Aorta (tissue), 5 donors: ENCODE data around the gene KIF16B. TPM values are rescaled to one million over a fixed set of nuclear protein-coding genes. Genes with fewer than 3 reads are reported as not detected.

Experiments used
- ATAC-seq: fragments of 200-7000 bp; cut with Tn5 transposase; one replicate; pipeline ENCODE4 v1.9.1; 2022; ENCODE audit warnings: moderate library complexity; ENCODE audit not compliant: low FRiP score
- DNase-seq, 2 donors: peaks; one replicate each; pipeline ENCODE4 v3.0.0-alpha.2; 2020
- H3K27ac ChIP-seq, 2 donors: one replicate each; pipeline ENCODE4 v1.5.1; 2013; ENCODE audit warnings: low read length in 2 of 2, mild to moderate bottlenecking in 2 of 2, moderate library complexity in 2 of 2, control low read depth in 1 of 2, inconsistent platforms in 1 of 2, low read depth in 1 of 2
- H3K27me3 ChIP-seq, 2 donors: one replicate each; pipeline ENCODE4 v1.6.1; 2013; ENCODE audit warnings: control low read depth in 1 of 2, low read length in 1 of 2, mild to moderate bottlenecking in 1 of 2, moderate library complexity in 1 of 2; ENCODE audit not compliant: insufficient read depth in 2 of 2, control insufficient read depth in 1 of 2
- H3K36me3 ChIP-seq, 2 donors: one replicate each; pipeline ENCODE4 v1.6.1; 2013; ENCODE audit warnings: control low read depth in 1 of 2, low read length in 1 of 2, mild to moderate bottlenecking in 1 of 2; ENCODE audit not compliant: insufficient read depth in 2 of 2, control insufficient read depth in 1 of 2
- H3K4me1 ChIP-seq, 2 donors: one replicate each; pipeline ENCODE4 v1.6.1; 2013; ENCODE audit warnings: low read length in 2 of 2, control low read depth in 1 of 2, mild to moderate bottlenecking in 1 of 2, moderate library complexity in 1 of 2; ENCODE audit not compliant: insufficient read depth in 2 of 2, control insufficient read depth in 1 of 2
- H3K4me3 ChIP-seq, 2 donors: one replicate each; pipeline ENCODE4 v1.5.1; 2013; ENCODE audit warnings: low read length in 2 of 2, control low read depth in 1 of 2, mild to moderate bottlenecking in 1 of 2
- H3K9me3 ChIP-seq: one replicate; pipeline ENCODE4 v1.6.1; 2013; ENCODE audit warnings: mild to moderate bottlenecking, low read length; ENCODE audit not compliant: control insufficient read depth
- whole genome bisulfite sequencing, 2 donors: extraction: QIAGEN DNeasy Blood & Tissue Kit; methylation state at CpG; one replicate each; pipeline ENCODE4 v1.1.7; 2013; 5-methylcytosine and 5-hydroxymethylcytosine counted together
- intact Hi-C, 2 donors: fragments of 100-400 bp; cut with DNase I; formaldehyde crosslinking; loops; one replicate each; pipeline versions ENCODE4 v1.14.2 to v1.15.0; 2022
- polyA plus RNA-seq, 2 donors: library from polyadenylated mRNA; stranded (reverse); fragments of 200-250 nt; gene quantifications; one replicate each; pipeline ENCODE4 v1.2.3, GENCODE V29; 2013
- total RNA-seq, 2 donors: library from RNA; stranded (reverse); fragmentation: NEBNext Ultra II Directional; extraction: Animal tissue kit (Norgen Biotek cat#: 25700); gene quantifications; one replicate each; pipeline ENCODE4 v1.2.1, GENCODE V29; 2021
- donor health status: healthy with polysubstance abuse.
- donor health status: Bipolar disorder and iron deficiency.
- donor health status: DM: no; HTN: no; CAD: no.
- donor health status: DM: no; HTN: no; CAD: no.
- donor health status: DM: yes; HTN: yes; CAD: no.

KIF16B gene
- total and polyA plus RNA-seq, 4 donors: 6.5 to 20.6 (median 13.8) TPM

DNA sequence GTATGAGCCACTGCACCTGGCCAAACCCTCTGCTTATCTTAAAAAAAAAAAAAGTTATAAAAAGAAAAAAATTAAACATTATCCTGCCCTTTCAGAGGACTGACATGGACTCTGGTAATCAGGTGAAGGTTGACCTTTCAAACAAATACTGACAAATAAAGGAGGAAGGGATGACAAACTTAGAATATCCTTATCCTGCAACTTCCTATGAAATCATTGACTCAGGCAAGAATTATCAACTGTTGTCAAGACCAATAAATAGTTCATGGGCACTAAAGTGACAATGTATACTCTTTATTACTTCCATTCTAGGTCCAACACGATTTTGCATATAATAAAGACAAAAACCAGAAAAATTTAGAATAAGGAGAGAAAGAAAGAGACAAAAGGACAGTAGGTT, 117.9 kb downstream of the KIF16B start:
- H3K4me1 ChIP-seq: no peaks in the 10 kb centered on the region
- no peaks in the 10 kb centered on the region for H3K27me3 ChIP-seq
- no peak overlapping the region for H3K4me3 ChIP-seq
- DNase-seq: no peak
- intact Hi-C loops: no loop called here
- no peaks in the 10 kb centered on the region for H3K9me3 ChIP-seq
- H3K27ac ChIP-seq: no peak overlapping the region
- H3K36me3 ChIP-seq: no peaks in the 10 kb centered on the region
- WGBS, 2 donors: 95 to 96% methylated on average over 1 of the region's 1 CpG
- ATAC-seq: no peak

DNA sequence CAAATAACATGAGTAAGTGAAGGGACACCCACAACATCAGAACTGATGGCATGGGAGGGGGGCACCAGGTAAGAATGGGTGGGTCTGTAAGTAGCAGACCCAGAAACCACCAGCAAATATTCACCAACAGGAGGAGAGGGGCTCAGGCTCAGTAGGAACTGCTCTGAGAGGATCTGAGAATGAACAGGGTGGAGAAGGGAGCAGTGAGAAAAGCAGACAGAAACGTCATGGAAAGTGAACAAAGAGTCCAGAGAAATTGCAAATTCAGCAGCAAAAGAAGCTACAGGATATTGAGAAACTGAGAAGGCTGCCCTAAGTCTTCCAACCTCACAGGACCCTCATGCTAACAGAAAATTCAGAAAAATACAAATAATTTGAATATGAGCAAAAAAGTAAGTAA, 121.3 kb downstream of the KIF16B start:
- no peak overlapping the region for H3K27ac ChIP-seq
- no peaks in the 10 kb centered on the region for H3K9me3 ChIP-seq
- no peak for ATAC-seq
- H3K27me3 ChIP-seq: no peaks in the 10 kb centered on the region
- no peak for DNase-seq
- no peaks in the 10 kb centered on the region for H3K36me3 ChIP-seq
- no peak overlapping the region for H3K4me3 ChIP-seq
- 47 to 61% methylated on average over 1 of the region's 1 CpG for WGBS, 2 donors
- intact Hi-C loops: no loop called here
- H3K4me1 ChIP-seq: no peaks in the 10 kb centered on the region

DNA sequence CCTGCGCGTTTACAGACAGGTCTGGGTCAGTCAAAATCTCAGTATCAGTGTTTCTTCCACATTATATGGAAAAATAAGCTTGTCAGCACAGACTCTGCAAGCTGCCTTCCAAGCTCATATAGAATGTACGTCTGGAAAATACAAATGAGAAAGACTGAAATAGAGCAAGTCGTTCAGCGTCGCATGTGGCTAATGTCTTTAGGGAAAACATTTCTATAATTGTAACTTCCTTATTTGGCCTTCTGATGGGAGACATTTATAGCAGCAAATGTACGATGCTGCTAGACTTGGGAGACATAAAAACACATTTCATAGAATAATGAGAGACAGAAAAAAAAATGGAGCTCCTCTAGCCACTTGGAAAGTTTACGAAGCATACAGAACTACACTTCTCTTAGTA, 122.2 kb downstream of the KIF16B start:
- H3K4me3 ChIP-seq: no peak overlapping the region
- ATAC-seq: no peak
- H3K27ac ChIP-seq: no peak overlapping the region
- DNase-seq: no peak
- no peaks in the 10 kb centered on the region for H3K9me3 ChIP-seq
- WGBS, 2 donors: 31 to 35% methylated on average over 8 of the region's 8 CpGs
- H3K36me3 ChIP-seq: no peaks in the 10 kb centered on the region
- intact Hi-C loops: no loop called here
- H3K27me3 ChIP-seq: no peaks in the 10 kb centered on the region
- no peaks in the 10 kb centered on the region for H3K4me1 ChIP-seq

DNA sequence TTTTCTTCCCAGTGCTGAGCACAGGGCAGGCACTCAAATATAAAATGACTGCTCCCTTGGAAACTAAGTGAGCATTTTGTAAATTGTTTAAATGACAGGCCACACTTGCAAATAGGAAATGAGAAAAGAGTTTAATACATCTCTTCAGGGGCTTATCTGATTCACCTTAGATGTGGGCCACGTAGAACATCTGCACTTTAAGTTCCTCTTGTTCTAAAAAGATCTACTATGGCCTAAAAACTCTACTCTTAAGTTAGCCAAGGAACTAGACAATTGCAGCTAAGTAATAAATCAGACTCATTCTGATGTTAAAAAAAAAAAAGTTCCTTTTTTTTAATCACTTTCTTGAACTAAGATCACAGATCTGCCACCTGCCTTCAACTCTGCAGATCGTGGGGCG, 126.3 kb downstream of the KIF16B start:
- Histone ChIP-seq H3K27me3 (no peaks in the 10 kb centered on the region), H3K9me3 (no peaks in the 10 kb centered on the region), H3K36me3 (no peaks in the 10 kb centered on the region), H3K4me1 (no peaks in the 10 kb centered on the region), H3K4me3 (no peak overlapping the region), H3K27ac (no peak overlapping the region)
- DNase-seq: no peak
- 95 to 96% methylated on average over 3 of the region's 3 CpGs for WGBS, 2 donors
- no peak for ATAC-seq
- intact Hi-C loops: no loop called here

DNA sequence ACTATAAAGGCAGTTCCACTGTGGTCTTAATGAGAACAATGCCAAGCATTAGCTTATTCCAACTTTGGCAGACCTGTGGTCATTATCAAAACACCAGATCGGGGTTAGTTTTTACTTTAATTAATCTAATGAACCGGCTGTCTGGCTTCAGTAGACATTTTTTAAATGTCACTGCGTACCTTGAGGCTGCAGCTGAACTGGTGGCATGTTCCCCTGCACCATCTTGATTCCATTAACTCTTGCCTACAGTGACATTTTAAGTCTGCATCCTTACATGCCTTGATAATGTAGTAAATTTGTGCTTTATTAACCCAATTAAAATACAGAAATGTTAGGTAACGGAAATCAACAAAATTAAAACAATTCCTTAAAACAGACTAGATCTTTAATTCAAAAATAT, 127.0 kb downstream of the KIF16B start:
- DNase-seq: no peak
- Histone ChIP-seq H3K4me3 (no peak overlapping the region), H3K36me3 (no peaks in the 10 kb centered on the region), H3K4me1 (no peaks in the 10 kb centered on the region), H3K9me3 (no peaks in the 10 kb centered on the region), H3K27me3 (no peaks in the 10 kb centered on the region), H3K27ac (no peak overlapping the region)
- ATAC-seq: no peak
- intact Hi-C loops: no loop called here
- WGBS, 2 donors: 35 to 48% methylated on average over 4 of the region's 4 CpGs

DNA sequence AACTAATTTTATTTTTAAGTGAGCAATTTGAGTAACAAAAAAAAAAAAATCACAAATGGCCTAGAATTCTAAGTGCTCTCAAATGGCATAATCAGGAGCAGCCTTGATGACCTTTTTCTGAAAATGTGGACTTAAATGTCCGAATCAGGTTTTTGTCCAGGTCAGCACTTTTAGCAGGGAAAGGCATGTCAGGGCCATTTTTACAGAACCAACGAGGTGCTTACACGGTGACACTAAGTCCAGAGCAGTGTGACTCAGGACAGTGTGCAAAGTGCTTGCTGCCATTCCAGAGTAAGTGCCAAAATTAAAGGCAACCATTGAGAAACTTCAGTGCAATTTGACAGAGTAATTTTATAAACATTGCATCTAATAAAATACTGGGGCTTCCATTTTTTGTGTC, 127.8 kb downstream of the KIF16B start:
- Histone ChIP-seq H3K9me3 (no peaks in the 10 kb centered on the region), H3K4me1 (no peaks in the 10 kb centered on the region), H3K27ac (no peak overlapping the region), H3K4me3 (no peak overlapping the region), H3K27me3 (no peaks in the 10 kb centered on the region), H3K36me3 (no peaks in the 10 kb centered on the region)
- intact Hi-C loops: no loop called here
- ATAC-seq (no peak), DNase-seq (no peak)
- 76 to 80% methylated on average over 3 of the region's 3 CpGs for WGBS, 2 donors

DNA sequence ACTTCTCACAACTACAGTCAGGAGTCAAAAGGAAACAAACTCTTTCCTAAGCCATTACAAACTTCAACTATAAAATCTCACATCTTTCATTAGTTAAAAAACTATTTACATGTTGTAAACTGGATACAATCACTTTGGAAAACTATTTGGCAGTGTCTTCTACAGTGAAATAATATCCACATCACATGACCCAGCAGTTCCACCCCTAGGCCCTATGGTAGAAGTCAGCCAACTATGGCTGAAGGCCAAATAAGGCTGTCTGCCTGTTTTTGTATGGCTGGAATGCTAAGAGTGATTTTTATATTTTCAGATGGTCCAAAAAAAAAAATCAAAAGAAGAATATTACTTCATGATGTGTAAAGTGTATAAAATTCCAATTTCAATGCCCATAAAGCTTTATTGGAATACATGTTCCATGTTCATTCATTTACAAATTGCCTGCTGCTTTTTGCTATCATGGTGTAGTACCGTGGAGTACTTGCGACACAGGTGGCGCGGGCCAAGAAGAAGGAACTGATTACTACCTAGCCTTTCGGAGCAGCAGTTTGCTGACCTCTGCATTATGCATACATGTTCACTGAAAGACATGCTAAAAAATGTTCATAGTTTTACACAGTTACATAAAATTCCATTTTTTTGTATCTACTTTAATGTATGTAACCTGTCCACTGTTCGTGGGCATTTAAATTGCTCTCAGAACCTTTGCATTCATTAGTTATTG, 129.0 kb downstream of the KIF16B start:
- Histone ChIP-seq H3K4me1 (no peaks in the 10 kb centered on the region), H3K27me3 (no peaks in the 10 kb centered on the region), H3K36me3 (no peaks in the 10 kb centered on the region), H3K27ac (no peak overlapping the region), H3K4me3 (no peak overlapping the region), H3K9me3 (no peaks in the 10 kb centered on the region)
- peak; percentile 38 for ATAC-seq
- DNase-seq: no peak
- intact Hi-C loops: no loop called here
- 88 to 92% methylated on average over 6 of the region's 6 CpGs for WGBS, 2 donors

DNA sequence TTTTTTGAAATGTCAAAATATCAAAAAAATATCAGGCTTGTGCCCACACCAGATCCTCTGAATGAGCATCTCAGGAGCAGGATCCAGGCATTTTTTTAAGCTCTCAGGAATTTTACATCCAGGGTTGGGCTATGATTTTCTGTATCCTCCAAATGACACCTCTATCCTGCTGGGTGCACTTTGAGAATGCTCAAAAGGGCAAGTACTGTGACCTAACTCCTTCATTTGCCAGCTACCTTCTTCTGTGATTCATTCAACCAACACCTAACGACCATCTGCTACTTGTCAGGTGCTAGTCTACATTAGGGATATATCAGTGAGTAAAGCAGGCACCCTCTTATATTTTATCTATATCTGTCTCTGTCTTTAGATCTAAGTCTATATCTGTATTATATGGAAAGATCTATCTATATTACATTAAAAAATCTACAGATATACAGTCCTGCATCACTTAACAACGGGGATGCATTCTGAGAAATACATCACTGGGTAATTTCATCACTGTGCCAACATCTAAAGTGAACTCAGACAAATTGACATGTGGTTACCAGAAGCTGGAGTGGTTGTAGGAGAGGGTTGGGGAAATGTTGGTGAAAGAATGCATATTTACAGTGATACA, 131.6 kb downstream of the KIF16B start:
- no peak for ATAC-seq
- DNase-seq: no peak
- H3K4me3 ChIP-seq: no peak overlapping the region
- no peaks in the 10 kb centered on the region for H3K36me3 ChIP-seq
- H3K27me3 ChIP-seq: no peaks in the 10 kb centered on the region
- intact Hi-C loops: no loop called here
- no peak overlapping the region for H3K27ac ChIP-seq
- WGBS, 2 donors: 95 to 98% methylated on average over 2 of the region's 2 CpGs
- no peaks in the 10 kb centered on the region for H3K4me1 ChIP-seq
- H3K9me3 ChIP-seq: no peaks in the 10 kb centered on the region

DNA sequence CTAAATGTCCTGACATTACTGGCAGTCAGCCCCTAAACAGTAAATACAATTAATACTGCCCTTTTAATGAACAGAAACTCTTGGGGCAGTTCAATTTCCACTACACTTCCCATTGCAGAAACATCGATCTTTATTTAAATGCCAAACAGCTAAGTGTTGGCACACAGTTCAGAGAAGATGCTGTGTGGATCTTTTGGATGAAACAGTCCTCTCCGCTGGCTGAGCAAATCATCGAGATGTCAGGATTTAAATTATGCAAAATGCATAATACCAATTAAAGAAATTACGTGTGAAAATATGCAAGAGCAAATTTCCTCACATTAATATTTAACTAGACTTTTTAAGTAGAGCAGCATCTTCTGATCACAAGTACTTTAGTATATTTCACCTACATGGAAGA, 132.6 kb downstream of the KIF16B start:
- Histone ChIP-seq H3K27me3 (no peaks in the 10 kb centered on the region), H3K36me3 (no peaks in the 10 kb centered on the region), H3K4me3 (no peak overlapping the region), H3K9me3 (no peaks in the 10 kb centered on the region), H3K4me1 (no peaks in the 10 kb centered on the region), H3K27ac (no peak overlapping the region)
- DNase-seq (no peak), ATAC-seq (no peak)
- intact Hi-C loops: no loop called here
- 97% methylated on average over 4 of the region's 4 CpGs for WGBS, 2 donors
